GM21825 (cell line): ENCODE results near the gene ALPK1.

ENCODE experiments used
- ATAC-seq: cut with Tn5 transposase; IDR thresholded peaks from one replicate; pipeline ENCODE4 v1.9.1; 2021; ENCODE audit warnings: mild to moderate bottlenecking, moderate library complexity; ENCODE audit not compliant: unreplicated experiment

Gene ALPK1

DNA sequence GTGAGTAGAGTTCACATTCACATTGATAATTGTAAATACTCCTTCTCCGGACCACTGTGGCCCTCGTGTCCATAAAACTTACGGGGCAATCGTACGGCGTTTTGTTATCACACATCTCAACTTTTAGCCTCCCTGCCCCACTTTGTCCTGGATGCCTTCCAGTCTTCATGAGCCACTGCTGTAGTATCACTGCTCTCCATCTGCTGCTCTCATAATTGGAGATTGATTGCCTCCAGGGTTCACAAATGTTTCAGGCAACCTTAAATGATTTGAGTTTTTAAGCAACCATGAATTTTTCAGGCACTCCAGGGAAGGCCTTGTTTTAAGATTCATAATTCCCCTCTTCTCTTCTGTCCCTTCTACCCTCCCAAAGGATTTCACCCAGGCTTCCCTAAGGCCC is 28.4 kb downstream of the ALPK1 start:
- no peak for ATAC-seq

DNA sequence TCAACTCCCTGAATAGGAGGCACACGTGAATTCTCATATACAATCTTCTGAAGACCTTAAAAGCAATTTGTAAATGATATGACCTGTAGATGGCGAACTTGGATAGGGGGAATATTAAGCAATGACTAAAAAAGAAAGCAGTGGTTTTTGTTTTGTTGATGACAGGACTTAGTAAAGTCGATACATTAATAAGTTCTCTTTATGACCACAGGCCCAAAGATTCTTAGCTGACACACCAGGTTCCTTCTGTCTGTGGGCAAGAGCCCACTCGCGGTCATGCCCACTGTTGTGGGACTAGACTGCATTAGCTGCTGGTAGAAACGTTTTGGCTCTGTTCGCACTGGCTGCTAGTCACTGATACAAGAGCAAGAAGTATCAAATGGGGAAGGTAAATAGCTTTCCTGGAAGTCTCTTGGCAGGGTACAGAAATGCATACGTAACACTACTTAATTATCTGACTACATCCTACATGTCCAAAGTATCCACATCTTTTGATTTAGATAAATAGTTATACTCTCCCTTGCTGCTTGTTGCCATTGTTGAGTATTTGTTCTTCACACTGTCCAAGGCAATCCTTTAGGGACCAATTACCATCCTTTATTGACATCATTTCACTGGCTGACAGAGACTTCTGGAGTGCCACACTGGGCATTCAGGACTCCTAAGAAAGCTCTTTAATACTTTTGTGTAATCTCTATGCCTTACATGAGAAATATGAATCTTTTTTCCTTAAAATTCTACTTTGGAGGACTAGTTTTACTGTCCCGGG is 31.0 kb downstream of the ALPK1 start:
- peak; percentile 67 for ATAC-seq

DNA sequence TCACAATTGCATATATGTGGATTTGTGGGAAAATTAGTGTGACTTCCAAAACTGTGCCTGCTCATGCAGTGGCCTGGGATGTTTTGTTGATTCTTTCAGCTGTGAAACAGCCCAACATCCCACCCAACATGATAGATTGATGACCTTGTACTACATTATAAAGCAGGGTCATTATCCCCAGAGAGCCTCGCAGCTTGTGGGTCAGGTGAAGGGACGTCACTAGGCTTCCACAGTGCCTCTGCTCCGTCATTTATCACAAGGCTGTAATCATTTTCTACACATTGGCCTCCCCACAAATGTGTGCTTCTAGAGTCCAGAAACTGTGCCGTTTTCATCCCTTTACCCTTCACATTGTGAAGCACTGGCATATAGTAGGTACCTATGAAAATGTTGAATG is 31.6 kb downstream of the ALPK1 start:
- no peak for ATAC-seq

DNA sequence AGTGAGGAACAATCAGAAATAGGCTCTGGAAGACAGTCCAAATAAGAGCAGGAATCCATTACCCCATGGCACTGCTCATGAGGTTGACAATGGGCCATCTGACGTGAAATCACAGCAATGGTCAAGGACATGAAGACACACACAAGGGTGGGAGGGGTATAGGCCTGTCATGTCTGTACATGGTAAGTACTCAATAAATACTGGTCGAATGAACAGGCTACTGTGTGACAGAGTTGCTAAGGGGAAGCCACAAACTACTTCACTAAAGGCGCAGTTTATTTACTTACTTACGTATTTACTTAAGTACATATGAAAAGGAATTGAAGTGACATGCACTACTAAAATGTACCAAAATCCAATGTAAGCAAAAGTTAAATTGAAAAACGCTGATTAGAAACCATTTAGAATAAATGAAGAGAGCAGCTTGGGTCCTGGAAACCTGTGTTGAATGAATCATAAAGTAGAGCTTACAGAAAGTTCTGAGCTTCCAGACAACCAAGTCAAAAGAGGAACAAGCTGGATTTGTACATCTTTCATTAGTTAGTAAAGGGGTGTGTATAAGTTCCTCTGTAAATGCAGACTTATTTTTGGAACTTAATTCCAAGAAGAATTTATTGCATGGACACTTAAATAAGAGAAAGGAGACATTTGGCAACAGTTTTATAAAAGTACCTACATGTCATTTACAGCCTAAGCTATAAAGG is 32.7 kb downstream of the ALPK1 start:
- no peak for ATAC-seq

DNA sequence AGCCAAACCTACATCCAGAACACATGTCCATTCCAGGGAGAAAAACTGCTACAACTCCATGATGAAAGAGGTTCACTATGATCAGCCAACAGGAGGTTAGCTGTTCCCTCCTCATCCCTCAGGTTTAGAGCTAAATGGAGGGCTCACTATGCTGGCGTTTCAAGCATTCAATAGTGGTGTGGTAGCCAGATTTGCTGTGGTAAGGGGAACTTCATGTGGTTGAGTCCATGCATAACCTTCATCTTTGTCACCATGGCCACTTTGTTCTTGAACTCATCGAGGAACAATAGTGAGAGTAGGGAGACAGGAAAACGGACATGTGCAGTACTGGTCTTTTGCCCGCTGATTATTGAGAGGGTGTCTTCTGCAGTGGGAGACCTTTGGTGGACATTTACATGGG is 33.8 kb downstream of the ALPK1 start:
- no peak for ATAC-seq

DNA sequence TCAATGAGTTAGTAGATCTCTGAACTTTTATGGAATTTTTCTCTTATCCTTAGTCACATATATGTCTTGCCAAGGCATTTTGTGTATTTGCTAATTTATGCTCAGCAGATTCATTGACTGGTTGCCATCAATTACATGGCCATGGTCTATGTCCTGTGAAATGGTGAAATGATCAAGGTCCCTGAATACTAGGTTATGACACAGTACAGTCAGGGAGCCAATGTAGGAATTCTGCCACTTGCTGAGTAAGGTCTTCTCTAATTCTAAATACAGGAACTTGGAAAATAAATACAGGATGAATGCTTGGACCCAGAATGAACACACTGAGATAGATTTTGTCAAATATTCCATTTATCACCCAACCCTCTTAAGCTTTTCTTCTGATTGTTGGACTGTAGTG is 35.2 kb downstream of the ALPK1 start:
- no peak for ATAC-seq

DNA sequence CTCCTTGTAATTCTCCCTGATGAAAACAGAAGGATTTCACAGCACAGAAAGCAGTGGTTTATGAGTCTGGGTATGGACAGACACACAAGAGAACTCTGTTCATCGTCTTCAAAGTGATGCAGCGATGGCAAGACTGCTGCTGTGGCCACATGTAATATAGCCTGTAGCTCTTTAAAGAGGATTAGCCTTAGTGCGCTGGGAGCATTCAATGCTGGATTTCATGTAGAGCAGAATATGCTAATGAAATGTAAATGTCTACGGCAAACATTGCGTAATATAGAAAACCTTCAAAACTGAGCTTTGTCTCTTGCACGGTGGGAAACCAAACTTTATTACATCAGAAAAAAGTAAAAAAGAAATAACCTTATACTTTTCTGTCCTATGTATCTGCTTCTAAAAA is 42.9 kb downstream of the ALPK1 start:
- ATAC-seq = no peak

DNA sequence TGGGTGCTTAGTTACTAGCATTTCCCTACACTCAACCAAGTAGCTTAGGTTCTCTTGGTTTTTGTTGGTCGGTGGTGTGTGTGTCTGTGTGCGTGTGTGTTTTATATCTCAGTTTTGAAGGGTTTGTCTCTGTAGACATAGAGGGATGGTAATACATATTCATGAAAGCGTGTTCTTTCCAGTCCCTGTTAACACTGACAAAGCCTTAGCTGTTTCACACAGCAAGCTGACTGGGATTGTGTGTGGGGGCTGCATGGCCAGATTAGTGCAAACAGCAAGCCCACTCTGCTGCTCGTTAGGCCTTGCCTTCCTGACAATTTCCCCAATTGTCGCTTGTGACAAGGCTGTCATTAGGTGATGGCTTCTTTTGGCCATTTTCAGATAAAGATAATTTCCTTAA is 43.9 kb downstream of the ALPK1 start:
- ATAC-seq = no peak

DNA sequence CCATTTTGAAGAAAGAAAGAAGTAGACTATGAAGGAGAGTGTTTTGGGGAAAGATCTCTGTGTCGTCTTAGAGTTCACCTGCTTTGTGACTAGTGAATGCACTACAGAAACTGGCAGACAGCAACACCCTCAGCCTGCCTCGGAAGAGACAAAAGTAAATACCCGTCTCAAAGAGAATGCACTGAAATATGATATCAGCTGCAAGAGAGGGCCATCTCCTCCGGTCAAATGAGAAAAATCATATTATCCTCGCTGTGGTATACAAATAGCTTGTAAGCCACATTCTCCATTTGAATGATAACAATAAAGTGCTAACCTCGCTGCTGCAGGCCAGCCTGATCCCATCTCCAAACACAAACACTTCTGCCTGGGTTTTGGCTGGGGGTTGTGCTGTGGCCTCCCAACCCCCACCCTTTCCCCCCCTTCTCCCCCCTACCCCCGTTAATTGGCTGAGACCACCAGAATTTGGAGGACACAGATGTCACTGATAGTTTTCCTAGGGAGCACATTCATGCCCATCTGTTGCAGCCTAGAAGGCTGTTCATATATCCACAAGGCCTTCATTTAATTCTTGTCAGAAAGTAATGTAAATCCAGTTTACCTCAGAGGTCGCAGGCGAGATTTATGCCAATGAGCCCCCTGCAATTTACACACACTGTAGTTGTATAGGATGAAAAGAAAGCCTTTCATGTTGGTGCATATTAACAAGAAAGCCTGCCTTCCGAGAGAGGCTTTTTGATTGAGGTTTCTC is 46.3 kb downstream of the ALPK1 start:
- ATAC-seq = no peak

DNA sequence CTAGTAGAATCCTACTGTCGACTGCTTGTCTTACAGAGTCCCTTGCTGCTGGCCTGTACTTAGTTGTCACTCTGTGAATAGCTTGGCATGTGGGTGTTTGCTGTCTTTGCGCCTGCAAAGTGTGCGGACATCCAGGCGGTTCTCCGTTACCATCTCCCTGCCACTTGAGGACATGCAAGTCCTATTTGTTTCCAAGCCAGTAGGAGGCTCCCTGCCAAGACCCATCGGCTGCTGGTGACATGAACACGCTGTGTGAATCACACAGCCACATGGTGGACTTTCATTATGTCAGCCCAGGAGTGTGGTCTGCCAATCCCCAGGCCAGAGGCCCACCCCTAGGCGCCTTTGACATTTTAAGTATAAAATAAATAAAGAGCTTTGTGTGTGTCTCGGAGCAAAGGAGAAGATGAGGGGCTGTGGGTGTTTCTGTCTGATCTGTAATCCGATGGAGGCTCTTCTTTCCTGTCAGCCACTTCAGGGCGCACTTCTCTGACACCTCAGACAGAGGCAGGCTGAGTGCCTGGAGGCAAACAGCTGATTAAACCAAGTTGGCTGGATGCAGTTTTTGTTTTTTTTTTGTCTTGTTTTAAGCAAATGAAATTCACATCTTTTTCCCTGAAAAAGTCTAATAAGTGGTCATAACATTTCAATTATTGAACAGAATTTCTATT is 51.5 kb downstream of the ALPK1 start:
- ATAC-seq = no peak

DNA sequence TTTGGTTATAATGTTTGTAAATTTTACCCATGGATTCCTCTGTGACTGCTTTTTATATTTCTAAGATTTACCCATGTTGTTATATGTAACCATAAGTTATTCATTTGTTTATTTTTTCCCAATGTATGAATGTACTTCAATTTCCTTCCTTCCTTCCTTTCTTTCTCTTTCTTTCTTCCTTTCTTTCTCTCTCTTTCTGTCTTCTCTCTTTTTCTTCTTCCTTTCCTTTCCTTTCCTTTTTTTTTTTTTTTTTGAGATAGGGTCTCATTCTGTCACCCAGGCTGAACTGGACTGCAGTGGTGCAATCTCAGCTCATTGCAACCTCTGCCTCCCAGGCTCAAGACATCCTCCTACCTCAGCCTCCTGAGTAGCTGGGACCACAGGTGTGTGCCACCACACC is 55.6 kb downstream of the ALPK1 start:
- ATAC-seq = no peak

DNA sequence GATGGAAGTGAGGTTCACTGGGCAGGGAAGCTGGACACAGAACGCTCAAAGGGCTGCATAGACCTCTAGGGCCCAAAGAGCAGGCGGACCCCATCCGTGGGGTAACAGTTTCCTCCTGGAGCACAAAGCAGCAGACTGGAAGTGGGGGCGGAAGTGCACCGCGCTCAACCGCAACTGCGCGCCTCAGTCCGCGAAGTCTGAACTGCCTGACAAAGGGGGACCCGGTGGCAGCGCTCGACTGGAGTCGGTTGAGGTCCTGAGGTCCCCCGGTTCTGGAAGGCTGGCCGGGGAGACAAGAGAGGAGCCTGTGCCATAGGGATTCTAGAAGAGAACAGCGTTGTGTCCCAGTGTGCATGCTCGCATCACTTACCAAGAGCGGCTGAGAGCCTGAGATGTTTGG is 58.5 kb downstream of the ALPK1 start:
- no peak for ATAC-seq

DNA sequence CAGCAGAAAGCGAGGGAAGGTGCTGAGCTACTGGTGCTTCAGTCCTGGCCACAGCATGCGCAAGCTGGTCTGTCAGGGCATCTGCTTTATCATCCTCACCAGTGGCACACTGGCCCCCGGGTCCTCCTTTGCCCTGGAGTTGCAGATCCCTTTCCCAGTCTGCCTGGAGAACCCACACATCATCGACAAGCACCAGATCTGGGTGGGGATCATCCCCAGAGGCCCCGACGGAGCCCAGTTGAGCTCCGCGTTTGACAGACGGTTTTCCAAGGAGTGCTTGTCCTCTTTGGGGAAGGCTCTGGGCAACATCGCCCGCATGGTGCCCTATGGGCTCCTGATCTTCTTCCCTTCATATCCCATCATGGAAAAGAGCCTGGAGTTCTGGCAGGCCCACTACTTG is 60.3 kb downstream of the ALPK1 start:
- ATAC-seq = no peak

DNA sequence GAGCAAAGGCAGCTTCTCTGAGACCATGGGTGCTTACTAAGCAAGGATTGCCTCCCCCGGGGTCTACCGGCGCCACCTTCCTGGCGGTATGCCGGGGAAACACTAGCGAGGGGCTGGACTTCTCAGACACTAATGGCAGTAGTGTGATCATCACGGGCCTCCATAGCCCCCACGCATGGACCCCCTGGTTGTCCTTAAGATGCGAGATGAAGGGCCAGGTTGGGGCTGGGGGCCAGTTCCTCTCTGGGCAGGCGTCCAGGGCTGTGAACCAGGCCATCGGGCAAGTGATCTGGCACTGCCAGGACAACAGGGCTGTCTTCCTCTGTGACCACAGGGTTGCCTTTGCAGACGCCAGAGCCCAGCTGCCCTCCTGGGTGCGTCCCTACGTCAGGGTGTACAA is 60.7 kb downstream of the ALPK1 start:
- ATAC-seq = no peak

DNA sequence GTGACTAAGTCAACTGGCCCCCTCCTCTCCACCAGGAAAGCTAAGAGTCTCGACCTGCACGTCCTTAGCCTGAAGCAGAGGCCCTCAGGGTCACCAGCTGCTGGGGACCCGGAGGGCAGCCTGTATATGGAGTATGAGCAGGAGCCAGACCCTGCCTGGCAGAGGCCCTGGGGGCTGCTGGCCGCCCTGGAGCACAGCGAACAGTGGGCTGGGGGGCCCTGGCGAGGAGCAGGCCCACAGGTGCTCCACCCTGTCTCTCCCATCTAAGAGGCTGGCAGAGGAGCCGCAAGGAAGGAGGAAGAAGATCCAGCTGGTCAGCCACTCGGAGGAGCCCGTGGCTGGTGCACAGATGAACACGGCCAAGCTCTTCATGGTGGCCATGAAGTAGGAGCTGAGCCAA is 61.2 kb downstream of the ALPK1 start:
- ATAC-seq = no peak

DNA sequence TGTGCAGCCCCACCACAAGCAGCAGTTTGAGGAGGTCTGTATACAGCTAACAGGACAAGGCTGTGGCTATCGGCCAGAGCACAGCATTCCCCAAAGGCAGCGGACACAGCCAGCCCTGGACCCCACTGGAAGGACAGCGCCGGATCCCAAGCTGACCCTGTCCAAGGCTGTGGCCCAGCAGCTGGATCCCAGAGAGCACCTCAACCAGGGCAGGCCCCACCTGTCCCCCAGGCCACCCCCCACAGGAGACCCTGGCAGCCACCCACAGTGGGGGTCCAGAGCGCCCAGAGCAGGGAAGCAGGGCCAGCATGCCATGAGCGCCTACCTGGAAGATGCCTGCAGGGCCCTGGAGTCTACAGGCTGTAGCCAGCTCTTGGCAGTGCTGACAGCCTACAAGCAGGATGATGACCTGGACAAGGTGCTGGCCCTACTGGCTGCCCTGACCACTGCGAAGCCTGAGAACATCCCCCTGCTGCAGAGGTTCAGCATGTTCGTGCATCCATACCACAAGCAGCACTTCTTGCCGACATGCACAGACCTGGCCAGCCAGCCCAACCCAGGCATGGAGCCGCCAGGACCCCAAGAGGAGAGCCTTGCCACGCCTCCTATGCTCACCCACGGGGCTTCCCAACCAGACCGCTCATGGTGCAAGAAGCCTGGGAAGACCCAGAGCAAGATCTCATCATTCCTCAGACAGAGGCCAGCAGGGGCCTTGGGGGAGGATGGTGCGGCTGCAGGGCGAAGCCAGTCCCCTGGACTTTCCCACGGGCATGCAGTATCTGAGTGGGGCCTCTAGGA is 62.0 kb downstream of the ALPK1 start:
- no peak for ATAC-seq

DNA sequence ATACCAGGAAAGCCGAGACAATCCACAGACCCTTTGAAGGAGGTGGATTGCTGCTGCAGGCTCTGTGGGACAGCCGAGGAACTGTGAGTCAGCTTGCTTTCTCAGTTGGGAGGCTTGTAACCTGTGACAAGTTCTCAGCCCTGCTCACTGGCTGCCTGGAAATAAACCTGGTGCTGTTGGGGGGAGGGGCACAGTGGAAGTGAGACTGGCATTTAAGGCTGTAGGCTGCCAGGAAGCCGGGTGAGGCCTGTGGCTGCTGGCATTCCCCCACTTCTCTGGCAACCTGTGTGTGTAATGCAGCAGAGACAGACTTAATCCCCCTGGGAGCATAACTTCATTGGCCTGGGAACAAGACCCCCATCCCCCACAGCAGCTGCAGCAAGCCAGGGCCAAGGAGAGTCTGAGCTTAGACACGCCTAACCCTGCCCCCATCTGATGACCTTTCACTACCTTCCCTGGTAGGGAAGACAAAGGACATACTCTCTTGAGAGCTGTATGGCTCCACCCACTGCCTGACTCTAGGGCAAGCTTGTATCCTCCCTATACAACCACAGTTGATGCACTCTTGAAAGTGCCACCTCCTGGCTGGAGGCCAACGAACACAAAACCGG is 64.1 kb downstream of the ALPK1 start:
- peak; percentile 93 for ATAC-seq

DNA sequence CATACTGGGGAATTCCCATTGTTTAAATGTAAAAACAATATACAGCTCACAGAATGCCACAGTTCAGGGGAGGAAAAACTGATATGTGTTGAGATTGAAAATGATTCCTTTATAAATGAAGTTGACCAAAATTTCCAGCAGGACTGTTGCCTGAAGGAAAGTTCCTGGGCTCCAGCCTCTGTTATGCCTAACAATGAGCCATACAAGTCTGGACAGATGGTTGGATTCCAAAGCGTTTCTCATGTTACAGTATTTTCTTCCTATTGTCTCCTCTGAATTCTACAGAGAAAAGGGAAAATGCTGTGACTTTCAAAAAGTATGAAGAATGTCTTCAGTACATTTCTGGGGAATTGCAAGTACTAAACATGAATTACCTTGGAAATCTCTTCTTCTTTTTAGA is 73.3 kb downstream of the ALPK1 start:
- ATAC-seq = no peak

DNA sequence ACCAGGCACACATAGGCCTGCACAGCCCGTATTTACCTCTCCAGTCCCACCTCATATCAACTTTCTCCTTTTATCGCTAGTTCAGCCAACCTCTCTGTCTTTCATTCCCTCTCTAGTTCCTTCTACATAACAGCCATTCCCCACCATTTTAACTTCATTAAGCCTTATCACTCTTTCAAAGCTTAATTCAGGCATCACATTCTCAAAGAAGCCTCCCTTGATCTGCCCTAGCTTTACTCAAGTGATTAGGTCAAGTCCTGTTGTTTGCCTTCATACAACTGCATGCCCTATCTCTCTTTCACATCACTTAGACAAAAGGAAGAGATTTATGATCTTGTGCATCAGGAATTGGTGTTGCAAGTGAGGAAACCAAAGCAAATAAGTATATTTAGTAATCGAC is 74.2 kb downstream of the ALPK1 start:
- ATAC-seq = no peak

DNA sequence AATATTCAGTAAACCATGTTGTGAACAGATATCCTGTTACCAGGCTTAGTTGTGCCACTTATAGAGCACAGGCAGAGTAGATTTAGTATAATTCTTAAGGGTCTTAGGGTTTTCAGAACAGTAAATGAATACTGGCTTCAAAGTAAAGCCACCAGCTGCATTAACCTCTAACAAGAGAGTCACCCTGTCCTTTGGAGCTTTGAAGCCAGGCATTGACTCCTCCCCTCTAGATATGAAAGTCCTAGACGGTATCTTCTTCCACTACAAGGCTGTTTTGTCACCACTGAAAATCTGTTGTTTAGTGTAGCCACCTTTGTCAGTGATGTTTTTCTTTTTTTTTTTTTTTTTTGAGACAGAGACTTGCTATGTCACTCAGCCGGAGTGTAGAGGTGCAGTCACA is 77.7 kb downstream of the ALPK1 start:
- no peak for ATAC-seq
